Neural progenitor cell (in vitro differentiated cells): ENCODE measurements around the gene DIAPH3.

Source experiments
- CTCF ChIP-seq: fragments of 200-600 bp; sonication (generic); IDR thresholded peaks from 2 replicates; pipeline ENCODE4 v1.5.1; 2017; ENCODE audit warnings: antibody characterized with exemption, mild to moderate bottlenecking
- EZH2 ChIP-seq: fragments of 200-600 bp; sonication (generic); IDR thresholded peaks from 2 replicates; pipeline ENCODE4 v1.6.1; 2017; ENCODE audit warnings: antibody characterized with exemption, mild to moderate bottlenecking, moderate library complexity
- EZH2phosphoT487 ChIP-seq: fragments of 200-600 bp; sonication (generic); IDR thresholded peaks from 2 replicates; pipeline ENCODE4 v1.6.1; 2017; ENCODE audit warnings: antibody characterized with exemption

- TF ChIP-seq CTCF (no peak), EZH2phosphoT487 (no peak), EZH2 (no peak)
Measured at GRCh38 chr13:59787679-59788078, 376.0 kb downstream of the DIAPH3 start.
